C4-2B (cell line): Measurements from ENCODE around the gene NPHP4.

ENCODE experiments used
- H3K27ac ChIP-seq: fragments of 450-650 bp; 2 replicates; pipeline ENCODE4 v1.5.1; 2017
- ZFX ChIP-seq: fragments of 450-650 bp; IDR thresholded peaks from 2 replicates; pipeline ENCODE4 v1.6.1; 2017
- TF ChIP-seq, protein P1 (sequence below): fragments of 450-650 bp; conservative IDR thresholded peaks from 2 replicates; pipeline ENCODE4 v1.5.1; 2017; ENCODE audit warnings: mild to moderate bottlenecking

The NPHP4 gene

DNA sequence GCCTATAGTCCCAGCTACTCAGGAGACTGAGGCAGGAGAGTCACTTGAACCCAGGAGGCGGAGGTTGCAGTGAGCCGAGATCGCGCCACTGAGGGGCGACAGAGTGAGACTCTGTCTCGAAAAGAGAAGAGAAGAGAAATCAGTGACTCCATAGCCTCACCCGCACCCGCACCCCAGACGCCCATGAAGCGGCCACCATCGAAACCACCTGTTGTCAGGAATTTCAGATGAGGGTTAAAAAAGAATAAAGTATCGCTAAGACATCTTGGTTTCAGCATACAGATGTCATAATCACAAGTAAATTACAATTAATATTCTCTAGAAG is 47.4 kb downstream of the NPHP4 start:
- TF ChIP-seq, protein P1, sequence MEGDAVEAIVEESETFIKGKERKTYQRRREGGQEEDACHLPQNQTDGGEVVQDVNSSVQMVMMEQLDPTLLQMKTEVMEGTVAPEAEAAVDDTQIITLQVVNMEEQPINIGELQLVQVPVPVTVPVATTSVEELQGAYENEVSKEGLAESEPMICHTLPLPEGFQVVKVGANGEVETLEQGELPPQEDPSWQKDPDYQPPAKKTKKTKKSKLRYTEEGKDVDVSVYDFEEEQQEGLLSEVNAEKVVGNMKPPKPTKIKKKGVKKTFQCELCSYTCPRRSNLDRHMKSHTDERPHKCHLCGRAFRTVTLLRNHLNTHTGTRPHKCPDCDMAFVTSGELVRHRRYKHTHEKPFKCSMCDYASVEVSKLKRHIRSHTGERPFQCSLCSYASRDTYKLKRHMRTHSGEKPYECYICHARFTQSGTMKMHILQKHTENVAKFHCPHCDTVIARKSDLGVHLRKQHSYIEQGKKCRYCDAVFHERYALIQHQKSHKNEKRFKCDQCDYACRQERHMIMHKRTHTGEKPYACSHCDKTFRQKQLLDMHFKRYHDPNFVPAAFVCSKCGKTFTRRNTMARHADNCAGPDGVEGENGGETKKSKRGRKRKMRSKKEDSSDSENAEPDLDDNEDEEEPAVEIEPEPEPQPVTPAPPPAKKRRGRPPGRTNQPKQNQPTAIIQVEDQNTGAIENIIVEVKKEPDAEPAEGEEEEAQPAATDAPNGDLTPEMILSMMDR: no peak
- no peak for TF ChIP-seq ZFX
- no peak overlapping the region for H3K27ac ChIP-seq

GRCh38 chr1:5944154-5944842 is 47.9 kb downstream of the NPHP4 start:
- TF ChIP-seq, protein P1: no peak
- TF ChIP-seq ZFX: no peak
- H3K27ac ChIP-seq: no peak overlapping the region

GRCh38 chr1:5943343-5944124 is 48.7 kb downstream of the NPHP4 start:
- TF ChIP-seq, protein P1: no peak
- TF ChIP-seq ZFX: no peak
- H3K27ac ChIP-seq: no peak overlapping the region

DNA sequence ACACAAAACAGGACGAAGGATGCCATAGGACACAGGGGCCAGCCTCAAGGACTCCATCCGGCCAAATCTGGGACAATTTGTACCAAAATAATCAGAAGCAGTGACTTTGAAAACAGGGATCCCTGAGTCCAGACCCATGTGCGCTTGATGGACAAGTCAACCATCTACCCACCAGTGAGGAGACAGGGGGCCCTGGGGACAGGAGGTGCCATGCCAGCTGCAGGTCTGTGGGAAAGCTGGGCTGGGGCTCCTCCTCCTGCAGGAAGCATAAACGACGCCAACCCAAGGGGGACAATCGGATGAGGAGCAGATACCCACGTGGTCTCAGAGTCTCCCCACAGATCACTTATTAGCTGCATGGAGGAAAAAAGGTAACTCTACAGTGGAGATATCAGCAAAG is 50.6 kb downstream of the NPHP4 start:
- TF ChIP-seq, protein P1: no peak
- no peak for TF ChIP-seq ZFX
- H3K27ac ChIP-seq: no peak overlapping the region

DNA sequence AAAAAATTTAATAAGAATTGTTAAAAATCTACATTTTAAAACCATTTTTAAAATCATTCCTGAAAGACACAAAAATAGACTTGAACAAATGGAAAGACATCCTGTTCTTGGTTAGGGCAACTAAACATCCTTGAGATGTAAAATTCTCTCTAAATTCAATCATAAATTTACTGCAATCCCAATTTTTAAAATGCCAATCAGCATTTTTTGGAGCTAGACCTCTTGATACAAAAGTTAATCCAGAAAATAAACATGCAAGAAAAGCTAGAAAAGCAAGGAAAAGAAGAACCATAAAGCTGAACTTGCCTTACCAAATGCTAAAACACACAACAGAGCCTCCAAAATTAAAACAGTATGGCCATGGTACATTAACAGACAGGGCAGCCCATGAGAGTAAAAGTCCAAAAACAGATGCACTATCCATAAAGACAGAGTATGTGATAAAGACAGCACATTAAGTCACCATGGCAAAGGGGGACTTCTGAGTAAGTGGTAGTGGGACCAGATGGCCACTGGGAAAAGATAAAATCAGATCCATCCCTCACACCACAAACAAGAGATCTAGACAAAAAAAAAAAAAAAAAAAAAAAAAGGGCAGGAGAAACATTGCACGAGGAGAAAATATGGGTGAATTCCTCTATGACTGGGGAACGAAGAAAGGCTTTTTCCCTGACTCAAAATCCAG is 51.4 kb downstream of the NPHP4 start:
- no peak for TF ChIP-seq ZFX
- TF ChIP-seq, protein P1: no peak
- no peak overlapping the region for H3K27ac ChIP-seq

- no peak overlapping the region for H3K27ac ChIP-seq
- TF ChIP-seq, protein P1: no peak
- TF ChIP-seq ZFX: no peak
Measured at GRCh38 chr1:5939271-5940170, 52.7 kb downstream of the NPHP4 start.
